ENCODE measurements around the gene LECT2. TPM values are rescaled to one million over a fixed set of nuclear protein-coding genes. Genes with fewer than 3 reads are reported as not detected.

Gene LECT2
- total RNA-seq, 1 experiment from 2014 or later, result not detected

DNA sequence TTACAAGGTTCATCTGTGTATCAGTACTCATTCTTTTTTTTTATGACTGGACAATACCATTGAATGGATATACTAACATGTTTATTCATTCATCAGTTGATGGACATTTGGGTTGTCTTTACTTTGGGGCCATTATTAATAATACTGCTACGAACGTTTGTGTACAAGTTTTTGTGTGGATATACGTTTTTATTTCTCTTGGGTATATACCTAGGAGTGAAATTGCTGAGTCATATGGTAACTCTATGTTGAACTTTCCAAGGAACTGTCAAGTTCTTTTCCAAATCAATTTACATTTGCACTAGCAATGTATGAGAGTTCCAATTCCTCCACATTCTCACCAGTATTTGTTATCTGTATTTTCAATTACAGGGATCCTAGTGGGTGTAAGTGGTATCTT is 12.0 kb upstream of the LECT2 start:
- ChIA-PET CTCF (no interaction called here), POLR2A (ENCODE audit: unreplicated experiment) (no interaction called here)
- no peak for DNase-seq
- intact Hi-C loops (cut with micrococcal nuclease), result no loop called here
- Histone ChIP-seq H4K20me1 (ENCODE audit: low read length) (no peaks in the 10 kb centered on the region), H3K9me3 (ENCODE audit: low read length) (no peaks in the 10 kb centered on the region), H2AFZ (ENCODE audit: low read length) (no peak overlapping the region), H3K9me2 (replicated peaks; ENCODE audit: low read length) (no peaks in the 10 kb centered on the region), H3K27ac (ENCODE audit: low read length) (no peak overlapping the region), H3K4me3 (ENCODE audit: low read length) (no peak overlapping the region), H3K79me2 (ENCODE audit: low read length) (no peaks in the 10 kb centered on the region), H3K36me3 (ENCODE audit: low read depth, low read length) (no peaks in the 10 kb centered on the region), H3K4me1 (ENCODE audit: insufficient read depth, low read length) (no peaks in the 10 kb centered on the region), H3K27me3 (ENCODE audit: low read length) (no peaks in the 10 kb centered on the region), H3F3A (ENCODE audit: low read length, unreplicated experiment) (no peaks in the 10 kb centered on the region), H3K9ac (ENCODE audit: low read length) (no peak overlapping the region), H3K4me2 (ENCODE audit: low read length) (no peak overlapping the region)
- BruUV-seq (replicated peaks), result no TSS peak
- ATAC-seq, result no peak
- no peak for TF ChIP-seq EZH2phosphoT487 (IDR thresholded peaks at IDR 0.05; ENCODE audit: borderline replicate concordance, low read length)

- intact Hi-C loops (cut with micrococcal nuclease), result no loop called here
- BruUV-seq (replicated peaks), result no TSS peak
- ChIA-PET POLR2A (ENCODE audit: unreplicated experiment) (no interaction called here), CTCF (no interaction called here)
- no peaks in the 10 kb centered on the region for H3F3A ChIP-seq (ENCODE audit: low read length, unreplicated experiment)
- H3K27ac ChIP-seq (ENCODE audit: low read length), result no peak overlapping the region
- no peaks in the 10 kb centered on the region for H4K20me1 ChIP-seq (ENCODE audit: low read length)
- no peak for TF ChIP-seq EZH2 (IDR thresholded peaks at IDR 0.05; ENCODE audit: low read length, unreplicated experiment)
- no peak for TF ChIP-seq CTCF (conservative IDR thresholded peaks at IDR 0.05; ENCODE audit: low read depth, low read length)
- H3K4me1 ChIP-seq (ENCODE audit: insufficient read depth, low read length), result no peaks in the 10 kb centered on the region
- DNase-seq, result no peak
- H3K9ac ChIP-seq (ENCODE audit: low read length), result no peak overlapping the region
- no peaks in the 10 kb centered on the region for H3K36me3 ChIP-seq (ENCODE audit: low read depth, low read length)
- no peak overlapping the region for H3K4me3 ChIP-seq (ENCODE audit: low read length)
- no peaks in the 10 kb centered on the region for H3K27me3 ChIP-seq (ENCODE audit: low read length)
- no peaks in the 10 kb centered on the region for H3K9me3 ChIP-seq (ENCODE audit: low read length)
- H3K79me2 ChIP-seq (ENCODE audit: low read length), result no peaks in the 10 kb centered on the region
- no peak overlapping the region for H3K4me2 ChIP-seq (ENCODE audit: low read length)
- no peaks in the 10 kb centered on the region for H3K9me2 ChIP-seq (replicated peaks; ENCODE audit: low read length)
- H2AFZ ChIP-seq (ENCODE audit: low read length), result no peak overlapping the region
- no peak for ATAC-seq
These were observed 11.4 kb upstream of the LECT2 start for GRCh38 chr5:135966165-135966564.

DNA sequence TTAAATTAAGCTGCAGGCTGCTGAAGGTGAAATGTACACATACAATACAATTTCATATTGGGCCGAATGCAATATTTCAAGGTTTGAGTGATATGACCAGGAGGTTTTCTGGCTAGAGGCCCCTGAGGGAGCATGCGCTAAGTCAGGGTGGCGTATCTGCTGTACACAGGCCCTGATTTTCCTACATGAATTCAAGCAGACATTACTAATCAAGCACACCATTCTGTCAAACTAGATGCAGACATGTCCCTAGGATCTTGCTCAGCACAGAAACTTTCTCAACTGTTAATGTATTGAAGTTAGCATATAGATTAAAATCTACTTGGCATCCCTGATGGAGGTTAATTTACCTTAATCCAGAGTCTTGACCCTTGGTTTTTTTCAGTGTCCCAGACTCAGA is 10.7 kb upstream of the LECT2 start:
- H4K20me1 ChIP-seq (ENCODE audit: low read length), result no peaks in the 10 kb centered on the region
- BruUV-seq (replicated peaks), result no TSS peak
- TF ChIP-seq EZH2phosphoT487 (IDR thresholded peaks at IDR 0.05; ENCODE audit: borderline replicate concordance, low read length), result no peak
- TF ChIP-seq CTCF (conservative IDR thresholded peaks at IDR 0.05; ENCODE audit: low read depth, low read length), result no peak
- no peak for TF ChIP-seq EZH2 (IDR thresholded peaks at IDR 0.05; ENCODE audit: low read length, unreplicated experiment)
- H3K27me3 ChIP-seq (ENCODE audit: low read length), result no peaks in the 10 kb centered on the region
- ChIA-PET POLR2A (ENCODE audit: unreplicated experiment) (no interaction called here), CTCF (no interaction called here)
- DNase-seq (no peak), ATAC-seq (no peak)
- H3K9me2 ChIP-seq (replicated peaks; ENCODE audit: low read length), result no peaks in the 10 kb centered on the region
- H3F3A ChIP-seq (ENCODE audit: low read length, unreplicated experiment), result no peaks in the 10 kb centered on the region
- no peaks in the 10 kb centered on the region for H3K36me3 ChIP-seq (ENCODE audit: low read depth, low read length)
- H3K27ac ChIP-seq (ENCODE audit: low read length), result no peak overlapping the region
- no peaks in the 10 kb centered on the region for H3K4me1 ChIP-seq (ENCODE audit: insufficient read depth, low read length)
- no peaks in the 10 kb centered on the region for H3K79me2 ChIP-seq (ENCODE audit: low read length)
- no peaks in the 10 kb centered on the region for H3K9me3 ChIP-seq (ENCODE audit: low read length)
- no peak overlapping the region for H3K9ac ChIP-seq (ENCODE audit: low read length)
- intact Hi-C loops (cut with micrococcal nuclease), result no loop called here
- no peak overlapping the region for H3K4me3 ChIP-seq (ENCODE audit: low read length)
- H3K4me2 ChIP-seq (ENCODE audit: low read length), result no peak overlapping the region
- no peak overlapping the region for H2AFZ ChIP-seq (ENCODE audit: low read length)

Measured in PC-3 (cell line).